ENCODE data around the gene SLC22A31. TPM values are rescaled to one million over a fixed set of nuclear protein-coding genes. Genes with fewer than 3 reads are reported as not detected.
A peak's percentile ranks its signal among the peaks of the same experiment; 100 is the strongest.
"Not testable (repeated sequence)": the region's sequence is repeated elsewhere in the genome, so short reads cannot be mapped to it uniquely, and the experiment has no call there.

SLC22A31 gene
- total RNA-seq, 1 donor from 2014 or later: 0.13 TPM

- DNase-seq (ENCODE audit: low read depth, low spot score): no peak
Observed at GRCh38 chr16:89166696-89167424, 33.5 kb downstream of the SLC22A31 start.

GRCh38 chr16:89165681-89165979 is 34.7 kb downstream of the SLC22A31 start:
- not testable (repeated sequence) for DNase-seq (ENCODE audit: low read depth, low spot score)

DNA sequence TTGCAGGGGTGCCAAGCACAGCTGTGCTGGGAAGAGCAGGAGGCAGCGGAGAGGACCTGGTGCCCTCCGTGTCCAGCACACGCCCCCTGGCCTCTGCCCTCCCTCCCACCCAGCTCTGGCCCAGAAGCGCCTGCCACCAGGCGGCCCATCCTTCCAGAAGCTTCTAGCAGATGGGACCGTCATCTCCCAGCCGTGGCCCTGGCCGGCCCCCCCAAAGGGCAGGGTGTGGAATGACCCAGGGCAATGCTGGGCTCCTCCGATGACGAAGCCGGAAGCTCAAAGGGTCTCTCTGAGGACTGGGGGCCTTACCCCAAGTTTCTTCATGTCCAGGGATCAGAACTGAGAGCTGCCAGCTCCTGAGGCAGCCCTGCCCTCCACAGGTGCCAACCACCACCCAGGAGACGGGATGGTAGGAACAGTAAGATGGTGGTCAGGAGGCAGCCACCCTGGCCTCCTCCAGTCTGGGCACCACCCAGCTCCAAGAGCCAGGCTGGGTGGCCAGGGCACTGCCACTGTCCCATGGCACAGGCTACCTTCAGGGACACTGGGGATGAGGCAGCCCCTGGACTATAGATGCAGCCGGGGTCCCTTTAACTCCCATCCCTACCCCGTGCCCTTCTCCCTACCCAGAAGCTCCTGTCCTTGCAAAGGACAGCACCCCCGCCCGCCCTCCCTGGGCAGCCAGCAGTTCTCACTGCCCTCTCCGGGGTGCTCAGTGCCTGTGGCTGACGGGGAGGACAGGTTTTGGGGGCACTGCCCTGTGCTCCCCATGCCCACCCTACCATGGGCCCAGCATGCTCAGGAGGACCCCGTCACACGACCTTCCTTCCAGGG is 35.3 kb downstream of the SLC22A31 start:
- no peak for DNase-seq (ENCODE audit: low read depth, low spot score)

- DNase-seq (ENCODE audit: low read depth, low spot score): no peak
Observed at GRCh38 chr16:89164436-89164835, 35.9 kb downstream of the SLC22A31 start.

- no peak for DNase-seq (ENCODE audit: low read depth, low spot score)
Observed at GRCh38 chr16:89163297-89163696, 37.0 kb downstream of the SLC22A31 start.

GRCh38 chr16:89161763-89162713 is 38.3 kb downstream of the SLC22A31 start:
- DNase-seq (ENCODE audit: low read depth, low spot score): no peak

DNA sequence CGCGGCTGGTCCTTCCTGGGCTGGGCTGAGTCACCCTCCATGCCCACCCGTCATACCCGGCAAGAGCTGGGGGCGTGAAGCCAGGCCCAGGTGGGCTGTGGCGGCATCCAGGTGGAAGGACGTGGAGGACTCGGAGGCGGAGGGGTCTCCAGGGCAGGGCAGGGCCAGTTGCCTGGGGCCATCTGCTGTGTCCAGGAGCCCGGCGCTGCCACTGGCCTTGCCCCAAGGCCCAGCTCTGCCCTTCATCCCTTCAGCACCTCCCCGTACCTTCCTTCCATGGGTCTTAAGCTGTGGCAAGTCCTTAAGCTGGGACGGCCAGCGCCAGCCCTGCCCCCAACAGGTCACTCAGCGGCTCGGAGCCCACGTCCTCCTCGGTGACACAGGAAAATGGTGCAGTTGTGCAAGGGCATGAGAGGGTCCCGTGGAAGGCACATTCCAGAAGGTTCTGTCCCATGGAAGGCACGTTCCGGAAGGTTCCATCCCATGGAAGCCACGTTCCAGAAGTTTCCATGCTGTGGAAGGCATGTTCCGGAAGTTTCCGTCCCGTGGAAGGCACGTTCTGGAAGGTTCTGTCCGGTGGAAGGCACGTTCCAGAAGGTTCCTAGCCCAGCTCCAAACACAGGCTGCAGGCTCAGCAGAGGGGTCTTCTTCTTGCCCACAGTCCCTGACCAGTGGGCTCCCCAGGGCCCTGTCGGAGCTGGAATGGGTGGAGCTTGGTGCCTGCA is 39.2 kb downstream of the SLC22A31 start:
- no peak for DNase-seq (ENCODE audit: low read depth, low spot score)

- DNase-seq (ENCODE audit: low read depth, low spot score): no peak
Observed at GRCh38 chr16:89159850-89160354, 40.4 kb downstream of the SLC22A31 start.

GRCh38 chr16:89159066-89159849 is 41.1 kb downstream of the SLC22A31 start:
- DNase-seq (ENCODE audit: low read depth, low spot score): no peak

- DNase-seq (ENCODE audit: low read depth, low spot score): no peak
Observed at GRCh38 chr16:89157778-89158177, 42.6 kb downstream of the SLC22A31 start.

- DNase-seq (ENCODE audit: low read depth, low spot score): no peak
Observed at GRCh38 chr16:89156740-89157645, 43.3 kb downstream of the SLC22A31 start.

GRCh38 chr16:89155851-89156739 is 44.2 kb downstream of the SLC22A31 start:
- no peak for DNase-seq (ENCODE audit: low read depth, low spot score)

DNA sequence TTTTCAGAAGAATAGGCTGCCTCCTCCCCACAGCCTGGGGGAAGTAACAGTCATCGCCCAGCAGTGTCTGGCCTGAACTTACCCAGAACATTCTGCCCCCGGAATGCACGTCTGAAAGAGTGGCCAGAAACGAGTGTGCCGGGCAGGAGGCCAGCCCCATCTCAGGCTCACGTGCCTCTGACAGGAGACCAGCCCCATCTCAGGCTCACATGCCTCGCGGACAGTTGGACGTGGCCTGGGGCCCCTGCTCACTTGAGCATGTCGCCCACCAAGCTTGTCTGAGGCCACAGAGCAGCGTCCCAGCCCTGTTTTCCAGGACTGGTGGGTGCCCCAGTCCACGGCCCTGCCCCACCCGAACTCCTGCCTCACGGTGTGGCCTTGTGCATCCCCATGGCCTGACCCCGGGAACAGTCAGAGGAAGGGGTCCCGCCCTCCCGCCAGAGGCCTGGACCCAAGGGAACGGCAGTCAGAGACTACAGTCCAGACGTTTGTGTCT is 45.1 kb downstream of the SLC22A31 start:
- DNase-seq (ENCODE audit: low read depth, low spot score): peak; percentile 44

GRCh38 chr16:89154390-89155183 is 45.8 kb downstream of the SLC22A31 start:
- DNase-seq (ENCODE audit: low read depth, low spot score): no peak

DNA sequence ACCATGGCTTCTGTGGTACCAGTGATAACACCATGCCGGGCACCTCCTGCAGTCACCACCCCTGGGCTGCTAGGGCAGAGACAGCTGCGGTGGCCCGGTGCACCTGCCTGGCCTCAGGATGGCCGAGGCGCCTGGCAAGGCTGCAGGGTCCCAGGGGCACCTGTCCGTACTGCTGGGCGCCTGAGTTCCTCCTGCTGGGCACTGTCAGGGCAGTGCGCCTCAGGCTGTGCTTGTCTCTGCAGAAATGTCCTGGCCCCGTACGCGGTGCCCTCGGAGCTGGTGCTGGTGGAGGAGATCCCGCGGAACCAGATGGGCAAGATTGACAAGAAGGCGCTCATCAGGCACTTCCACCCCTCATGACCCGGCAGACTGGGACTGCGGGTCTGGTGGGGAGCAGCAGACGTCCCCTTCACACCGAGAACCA is 46.5 kb downstream of the SLC22A31 start:
- no peak for DNase-seq (ENCODE audit: low read depth, low spot score)

DNA sequence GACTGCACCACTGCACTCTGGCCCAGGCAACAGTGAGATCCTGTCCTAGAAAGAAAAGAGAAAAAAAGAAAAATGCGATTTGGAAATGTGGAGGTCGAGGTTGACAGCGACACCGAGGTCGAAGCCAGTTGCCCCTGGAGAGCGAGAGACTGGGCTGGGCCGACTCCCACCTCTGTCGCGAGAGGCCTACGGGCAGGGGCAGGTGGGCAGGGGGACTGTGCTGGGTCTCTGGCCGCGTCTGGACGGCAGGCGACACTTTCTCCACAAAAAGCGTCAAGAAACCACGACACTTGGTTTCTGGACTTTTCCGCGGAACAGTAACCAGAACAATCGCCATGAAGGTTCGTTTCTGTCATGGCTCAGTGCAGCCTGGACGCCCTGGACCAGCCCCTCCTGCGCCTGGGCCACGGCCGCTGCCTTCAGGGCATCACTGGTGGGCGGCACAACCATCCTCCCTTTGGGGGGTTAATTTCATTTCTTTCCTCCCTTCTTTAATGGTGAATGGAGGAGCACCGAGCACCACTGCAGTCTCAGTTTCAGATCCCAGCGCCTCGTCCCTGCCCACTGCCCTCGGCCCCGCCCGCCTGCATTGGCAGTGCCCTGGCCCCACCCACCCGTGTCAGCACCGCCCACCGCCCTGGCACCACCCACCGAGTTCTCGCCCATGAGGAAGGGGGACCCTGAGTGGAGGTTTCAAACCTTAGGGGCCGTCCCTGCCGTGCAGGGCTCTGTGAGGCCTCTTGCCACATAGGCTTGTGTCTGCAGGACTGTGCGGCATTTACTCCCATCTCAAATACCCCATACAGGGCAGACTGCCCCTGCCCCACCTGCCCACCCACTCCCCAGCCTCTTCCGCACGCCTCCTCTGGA is 47.3 kb downstream of the SLC22A31 start:
- DNase-seq (ENCODE audit: low read depth, low spot score): no peak

Data from pulmonary artery endothelial cell (primary cell).